Frontal cortex (tissue), 4 donors: Measurements from ENCODE around the gene PARP16. TPM values are rescaled to one million over a fixed set of nuclear protein-coding genes. Genes with fewer than 3 reads are reported as not detected.

Source experiments
- DNase-seq, 2 donors: peaks; one replicate each; pipeline ENCODE4 v3.0.0; 2012; ENCODE audit warnings: low spot score in 2 of 2
- FAIRE-seq: peaks from 2 replicates; lab custom pipeline; 2012; peaks lifted over from hg19 to GRCh38; lab: Jason Lieb, UNC
- total RNA-seq: library from RNA; depleted of rRNA; stranded (reverse); fragments of >200 nt; gene quantifications from one replicate; pipeline ENCODE4 v1.2.3, GENCODE V29; 2014
- donor health status: control.
- donor health status: control.
- donor health status: control.

PARP16 gene
- total RNA-seq, 1 donor from 2014 or later: 8.6 TPM

GRCh38 chr15:65312400-65312916 is 25.8 kb upstream of the PARP16 start:
- no peak for FAIRE-seq

GRCh38 chr15:65311760-65312159 is 25.1 kb upstream of the PARP16 start:
- no peak for FAIRE-seq
- no peak for DNase-seq

More at GRCh38 chr15:65312400-65312916, 25.8 kb upstream of the PARP16 start:
- no peak for DNase-seq

- DNase-seq (no peak), FAIRE-seq (no peak)
These were observed 23.9 kb upstream of the PARP16 start for GRCh38 chr15:65310431-65311137.

- FAIRE-seq (no peak), DNase-seq (no peak)
These were observed 23.3 kb upstream of the PARP16 start for GRCh38 chr15:65309882-65310418.

GRCh38 chr15:65307978-65308377 is 21.3 kb upstream of the PARP16 start:
- FAIRE-seq (no peak), DNase-seq (no peak)

GRCh38 chr15:65306551-65306950 is 19.9 kb upstream of the PARP16 start:
- DNase-seq (no peak), FAIRE-seq (no peak)

GRCh38 chr15:65305776-65306175 is 19.1 kb upstream of the PARP16 start:
- FAIRE-seq (no peak), DNase-seq (no peak)

GRCh38 chr15:65305150-65305758 is 18.6 kb upstream of the PARP16 start:
- FAIRE-seq (no peak), DNase-seq (no peak)

GRCh38 chr15:65304381-65305149 is 17.9 kb upstream of the PARP16 start, which contains the start of gene RNU5B-1:
Gene RNU5B-1, plus strand, starts transcription at chr15:65304677.
- DNase-seq: peak; percentile 74 to 75
- FAIRE-seq: peak; percentile 88

GRCh38 chr15:65303687-65304380 is 17.2 kb upstream of the PARP16 start:
- DNase-seq (no peak), FAIRE-seq (no peak)

- DNase-seq (no peak), FAIRE-seq (no peak)
These were observed 15.4 kb upstream of the PARP16 start for GRCh38 chr15:65302061-65302460.

GRCh38 chr15:65300924-65301441 is 14.3 kb upstream of the PARP16 start:
- DNase-seq (no peak), FAIRE-seq (no peak)

GRCh38 chr15:65298731-65299130 is 12.0 kb upstream of the PARP16 start:
- DNase-seq: no peak
- no peak for FAIRE-seq

GRCh38 chr15:65292938-65293518 is 6.3 kb upstream of the PARP16 start:
- FAIRE-seq: no peak
- DNase-seq: no peak

- DNase-seq (no peak), FAIRE-seq (no peak)
These were observed 3.5 kb upstream of the PARP16 start for GRCh38 chr15:65290228-65290627.

- FAIRE-seq (no peak), DNase-seq (no peak)
These were observed 2.7 kb upstream of the PARP16 start for GRCh38 chr15:65289261-65289854.

GRCh38 chr15:65287520-65287855 is 805 bp upstream of the PARP16 start:
- no peak for DNase-seq
- no peak for FAIRE-seq

GRCh38 chr15:65286069-65286703 is 497 bp downstream of the PARP16 start:
- FAIRE-seq (no peak), DNase-seq (no peak)
